GM13977 (cell line): Measurements from ENCODE around the gene C14orf39.
A peak's percentile ranks its signal among the peaks of the same experiment; 100 is the strongest.

Experiments used
- DNase-seq: peaks from one replicate; pipeline ENCODE4 v3.0.0; 2012; ENCODE audit warnings: low spot score
- in situ Hi-C: fragments of 300-500 bp; cut with MboI; formaldehyde crosslinking; loops from one replicate; pipeline ENCODE4 v1.12.0; 2022; ENCODE audit warnings: low sequenced_read_pairs, low pct_unique_long_range_greater_than_20kb, mixed read lengths, inconsistent platforms; ENCODE audit not compliant: unreplicated experiment
- TF ChIP-seq, protein P1 (sequence below): IDR thresholded peaks from 2 replicates; pipeline ENCODE4 v1.5.1; 2012; ENCODE audit warnings: mild to moderate bottlenecking, control low read depth; ENCODE audit not compliant: insufficient read depth; ENCODE audit errors: extremely low read depth, missing control alignments

The C14orf39 gene, protein sequence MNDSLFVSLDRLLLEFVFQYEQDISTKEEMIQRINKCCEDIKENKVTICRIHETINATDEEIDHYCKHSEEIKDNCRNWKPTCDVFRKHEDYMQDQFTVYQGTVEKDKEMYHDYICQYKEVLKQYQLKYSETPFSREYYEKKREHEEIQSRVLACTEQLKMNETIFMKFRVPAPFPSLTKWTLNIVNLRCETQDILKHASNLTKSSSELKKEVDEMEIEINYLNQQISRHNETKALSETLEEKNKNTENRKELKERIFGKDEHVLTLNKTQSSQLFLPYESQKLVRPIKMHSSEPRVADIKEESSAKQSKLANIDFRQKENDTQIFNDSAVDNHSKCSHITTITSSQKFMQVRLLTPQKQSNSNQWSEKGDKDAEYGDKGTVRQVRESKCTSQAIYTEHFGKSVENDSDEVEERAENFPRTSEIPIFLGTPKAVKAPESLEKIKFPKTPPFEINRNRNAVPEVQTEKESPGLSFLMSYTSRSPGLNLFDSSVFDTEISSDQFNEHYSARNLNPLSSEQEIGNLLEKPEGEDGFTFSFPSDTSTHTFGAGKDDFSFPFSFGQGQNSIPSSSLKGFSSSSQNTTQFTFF

DNA sequence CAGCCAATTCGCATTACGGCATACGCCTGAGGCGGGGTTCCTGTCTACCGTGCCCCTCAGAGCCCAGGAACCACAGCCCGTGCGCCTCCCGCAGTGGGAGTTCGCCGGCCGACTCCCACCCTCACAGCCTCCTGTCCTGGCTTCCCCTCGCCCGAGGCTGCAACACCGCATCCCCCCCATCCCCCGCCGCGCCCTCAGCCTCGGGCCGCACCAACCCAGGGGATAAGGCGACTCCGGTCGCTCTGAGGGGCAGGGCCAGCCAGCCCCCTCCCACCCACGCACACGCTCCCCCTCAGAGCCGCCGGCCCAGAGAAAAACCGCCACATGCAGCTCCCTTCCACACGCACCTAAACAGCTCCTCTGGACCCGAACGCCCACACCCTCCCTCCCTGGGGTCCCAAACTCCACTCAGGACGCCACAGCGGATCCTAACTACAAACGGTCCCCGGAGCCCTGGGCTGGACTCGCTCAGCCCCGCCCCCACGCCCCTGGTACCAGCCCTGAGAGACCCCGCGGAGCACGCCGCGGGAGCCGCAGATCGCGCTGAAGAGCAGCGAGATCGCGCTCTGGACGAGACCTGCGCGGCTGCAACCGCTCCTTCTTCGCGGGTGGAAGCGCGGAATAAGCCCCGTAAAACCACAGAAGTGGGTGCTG, at the start of gene C14orf39:
Gene C14orf39 (minus strand): TSS at position 466 of the 654 bp plus-strand sequence. CDS start 985 bp downstream, outside the sequence.
- TF ChIP-seq, protein P1, sequence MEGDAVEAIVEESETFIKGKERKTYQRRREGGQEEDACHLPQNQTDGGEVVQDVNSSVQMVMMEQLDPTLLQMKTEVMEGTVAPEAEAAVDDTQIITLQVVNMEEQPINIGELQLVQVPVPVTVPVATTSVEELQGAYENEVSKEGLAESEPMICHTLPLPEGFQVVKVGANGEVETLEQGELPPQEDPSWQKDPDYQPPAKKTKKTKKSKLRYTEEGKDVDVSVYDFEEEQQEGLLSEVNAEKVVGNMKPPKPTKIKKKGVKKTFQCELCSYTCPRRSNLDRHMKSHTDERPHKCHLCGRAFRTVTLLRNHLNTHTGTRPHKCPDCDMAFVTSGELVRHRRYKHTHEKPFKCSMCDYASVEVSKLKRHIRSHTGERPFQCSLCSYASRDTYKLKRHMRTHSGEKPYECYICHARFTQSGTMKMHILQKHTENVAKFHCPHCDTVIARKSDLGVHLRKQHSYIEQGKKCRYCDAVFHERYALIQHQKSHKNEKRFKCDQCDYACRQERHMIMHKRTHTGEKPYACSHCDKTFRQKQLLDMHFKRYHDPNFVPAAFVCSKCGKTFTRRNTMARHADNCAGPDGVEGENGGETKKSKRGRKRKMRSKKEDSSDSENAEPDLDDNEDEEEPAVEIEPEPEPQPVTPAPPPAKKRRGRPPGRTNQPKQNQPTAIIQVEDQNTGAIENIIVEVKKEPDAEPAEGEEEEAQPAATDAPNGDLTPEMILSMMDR: no peak
- in situ Hi-C loops: no loop called here
- DNase-seq: peak; percentile 24

DNA sequence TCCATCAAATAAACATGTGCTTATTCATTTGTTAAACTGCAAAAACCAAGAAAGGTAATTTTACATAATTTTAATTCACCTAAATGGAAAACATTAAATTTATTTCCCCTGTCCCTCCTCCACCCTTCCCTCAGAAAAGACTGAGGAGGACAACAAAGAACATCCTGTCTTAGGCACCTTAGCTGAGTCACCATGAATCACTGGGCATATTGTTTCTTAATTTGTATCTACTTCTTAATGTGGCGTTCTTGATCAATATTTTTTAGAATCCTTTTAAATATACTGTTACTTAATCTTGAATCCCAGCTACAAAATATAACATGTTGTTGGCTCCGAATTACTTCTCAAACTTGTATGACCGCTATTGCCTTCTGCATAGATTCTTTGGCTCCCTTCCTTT, 46.6 kb upstream of the C14orf39 start:
- no peak for DNase-seq
- TF ChIP-seq, protein P1: no peak
- in situ Hi-C loops: no loop called here

DNA sequence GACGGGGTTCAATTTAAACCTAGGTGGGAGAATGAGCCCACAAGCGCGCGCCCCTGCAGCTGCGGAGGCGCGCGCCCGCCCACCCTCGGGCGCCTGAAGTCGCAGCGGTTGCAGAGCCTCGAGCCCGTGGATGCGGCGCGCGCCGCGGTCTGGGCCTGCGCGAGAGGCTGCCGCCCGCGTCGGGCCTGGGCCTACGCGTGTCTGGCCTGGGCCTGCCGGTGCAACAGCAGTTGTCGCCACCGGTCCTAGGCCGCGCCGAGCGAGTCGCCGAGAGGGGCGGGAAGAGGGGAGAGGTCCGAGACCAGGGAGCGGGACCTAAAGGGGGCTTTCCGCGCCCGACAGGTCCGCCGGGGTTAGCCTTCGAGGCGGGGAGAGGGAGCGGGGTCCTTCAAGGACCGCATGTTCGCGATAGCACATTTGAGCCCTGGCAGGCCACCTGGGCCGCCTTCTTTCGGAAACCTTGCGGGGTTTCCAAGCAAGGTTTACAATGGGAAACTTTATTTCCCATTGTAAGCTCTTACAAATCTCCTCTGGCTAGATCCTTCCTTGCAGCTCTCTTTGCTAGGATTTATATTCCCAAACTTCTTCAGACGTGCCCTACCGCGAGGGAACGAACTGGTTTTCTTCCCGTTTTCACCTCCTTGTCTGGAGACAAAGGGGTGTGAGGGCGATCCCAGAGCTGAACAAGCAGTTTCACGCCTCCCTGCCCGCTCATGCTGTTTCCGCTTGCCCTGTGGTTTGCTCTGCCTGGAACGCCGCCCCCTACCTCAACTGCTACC, 29.8 kb upstream of the C14orf39 start:
- TF ChIP-seq, protein P1: no peak
- no peak for DNase-seq
- in situ Hi-C loops: no loop called here

DNA sequence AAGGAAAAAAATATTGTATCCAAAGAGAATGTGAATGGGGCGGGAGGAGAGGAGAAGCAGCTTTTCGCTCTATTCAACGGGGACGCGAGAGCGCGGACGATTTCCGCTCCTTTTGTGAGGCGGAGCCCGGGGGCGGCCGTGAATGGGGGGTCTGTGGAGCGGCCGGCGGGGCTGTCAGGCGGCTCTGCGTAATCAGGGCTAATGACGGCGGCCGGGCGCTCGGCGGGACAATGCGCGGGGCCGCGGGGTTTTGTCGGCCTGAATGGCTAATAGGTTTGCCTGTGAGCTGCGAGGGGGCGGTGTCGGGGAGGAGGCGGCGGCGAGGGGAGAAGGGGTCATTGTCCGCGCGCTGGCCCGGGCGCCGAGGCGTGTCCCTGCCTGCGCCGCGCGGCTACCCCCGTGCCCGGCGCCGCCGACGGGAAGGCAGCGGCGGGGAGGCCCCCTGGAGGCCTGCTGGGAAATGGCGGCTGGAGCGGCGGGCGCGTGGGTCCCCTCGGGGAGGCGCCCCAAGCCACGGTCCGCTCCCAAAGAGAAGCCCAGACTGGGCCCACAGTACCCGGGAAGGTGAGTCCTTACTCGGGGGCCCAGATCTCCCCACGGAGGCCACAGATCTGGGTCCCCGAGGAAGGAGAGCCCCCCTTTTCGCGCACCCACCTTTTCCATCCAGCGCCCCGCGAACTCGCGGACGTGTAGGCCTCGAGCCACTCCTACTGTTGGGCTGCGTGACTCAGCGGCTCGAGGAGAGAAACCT, 29.1 kb upstream of the C14orf39 start:
- TF ChIP-seq, protein P1: peak; percentile 48
- peak; percentile 54 for DNase-seq
- in situ Hi-C loops: no loop called here

DNA sequence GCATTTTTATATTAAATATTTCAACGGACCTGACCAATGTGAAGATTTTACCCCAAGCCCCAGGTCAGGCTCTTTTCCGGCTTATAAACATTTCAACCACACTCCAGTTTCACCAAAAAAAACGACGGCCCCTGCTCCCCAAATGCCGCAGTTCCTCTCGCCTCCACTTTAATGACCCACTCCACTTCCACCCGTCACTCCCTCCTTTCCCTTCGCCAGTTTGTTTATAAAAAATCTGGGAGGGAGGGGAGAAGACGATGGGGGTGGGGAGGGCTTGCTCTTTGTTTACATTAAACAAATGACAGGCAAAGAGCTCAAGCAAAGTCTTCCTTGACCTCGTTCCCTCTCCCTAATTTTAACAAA, 28.5 kb upstream of the C14orf39 start:
- in situ Hi-C loops: no loop called here
- TF ChIP-seq, protein P1: no peak
- no peak for DNase-seq
